ENCODE results near the gene ST6GALNAC3.

Gene ST6GALNAC3

GRCh38 chr1:76601465-76601864, 526.9 kb downstream of the ST6GALNAC3 start:
- Histone ChIP-seq H3K4me3 (ENCODE audit: low read length) (no peak overlapping the region), H3K4me2 (ENCODE audit: low read length) (no peak overlapping the region), H3K36me3 (ENCODE audit: insufficient read depth, low read length) (no peaks in the 10 kb centered on the region), H3K9ac (ENCODE audit: low read depth, low read length) (no peak overlapping the region), H3K4me1 (ENCODE audit: control insufficient read depth, insufficient read depth, low read length) (no peaks in the 10 kb centered on the region), H3K27me3 (ENCODE audit: control insufficient read depth, insufficient read depth, low read length) (no peaks in the 10 kb centered on the region), H3K9me3 (replicated peaks; ENCODE audit: low read length) (no peaks in the 10 kb centered on the region)

GRCh38 chr1:76607717-76608116, 533.2 kb downstream of the ST6GALNAC3 start:
- H3K4me3 ChIP-seq (ENCODE audit: low read length): no peak overlapping the region
- no peaks in the 10 kb centered on the region for H3K4me1 ChIP-seq (ENCODE audit: control insufficient read depth, insufficient read depth, low read length)
- no peaks in the 10 kb centered on the region for H3K27me3 ChIP-seq (ENCODE audit: control insufficient read depth, insufficient read depth, low read length)
- H3K9me3 ChIP-seq (replicated peaks; ENCODE audit: low read length): no peaks in the 10 kb centered on the region
- no peak overlapping the region for H3K4me2 ChIP-seq (ENCODE audit: low read length)
- H3K9ac ChIP-seq (ENCODE audit: low read depth, low read length): no peak overlapping the region
- no peaks in the 10 kb centered on the region for H3K36me3 ChIP-seq (ENCODE audit: insufficient read depth, low read length)

DNA sequence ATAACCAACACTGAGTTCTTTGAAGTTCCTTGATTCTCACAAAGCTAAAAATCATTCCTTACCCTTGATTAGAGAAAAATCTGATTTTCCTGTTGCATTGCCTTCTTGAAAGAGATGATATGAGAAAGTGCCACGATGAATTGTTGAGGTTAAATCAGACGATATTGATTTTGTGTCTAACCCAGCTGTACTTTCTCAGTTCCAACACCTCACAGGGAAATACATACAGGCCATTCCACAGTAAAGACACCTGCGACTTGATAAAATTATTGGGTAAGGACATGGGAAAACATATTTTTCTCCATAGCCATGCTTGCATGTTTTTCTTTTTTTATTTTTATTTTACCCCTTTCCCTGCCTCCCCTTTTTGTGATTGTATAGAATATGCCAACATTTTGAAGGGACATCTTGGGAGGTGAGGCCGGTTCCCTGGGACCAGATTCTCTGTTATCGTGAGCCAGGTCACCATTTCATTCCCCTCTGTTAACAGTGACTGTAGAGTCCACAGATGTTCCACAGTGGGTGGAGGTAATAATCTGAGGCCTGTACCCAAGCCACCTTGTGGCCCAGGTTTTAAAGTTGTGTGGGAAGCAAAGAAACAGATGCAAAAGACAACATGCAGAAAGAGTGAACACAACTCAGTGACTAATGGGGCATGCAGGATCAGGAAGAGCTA, 537.4 kb downstream of the ST6GALNAC3 start:
- no peaks in the 10 kb centered on the region for H3K4me1 ChIP-seq (ENCODE audit: control insufficient read depth, insufficient read depth, low read length)
- H3K27me3 ChIP-seq (ENCODE audit: control insufficient read depth, insufficient read depth, low read length): no peaks in the 10 kb centered on the region
- H3K36me3 ChIP-seq (ENCODE audit: insufficient read depth, low read length): no peaks in the 10 kb centered on the region
- H3K9ac ChIP-seq (ENCODE audit: low read depth, low read length): no peak overlapping the region
- no peaks in the 10 kb centered on the region for H3K9me3 ChIP-seq (replicated peaks; ENCODE audit: low read length)
- no peak overlapping the region for H3K4me2 ChIP-seq (ENCODE audit: low read length)
- no peak overlapping the region for H3K4me3 ChIP-seq (ENCODE audit: low read length)

DNA sequence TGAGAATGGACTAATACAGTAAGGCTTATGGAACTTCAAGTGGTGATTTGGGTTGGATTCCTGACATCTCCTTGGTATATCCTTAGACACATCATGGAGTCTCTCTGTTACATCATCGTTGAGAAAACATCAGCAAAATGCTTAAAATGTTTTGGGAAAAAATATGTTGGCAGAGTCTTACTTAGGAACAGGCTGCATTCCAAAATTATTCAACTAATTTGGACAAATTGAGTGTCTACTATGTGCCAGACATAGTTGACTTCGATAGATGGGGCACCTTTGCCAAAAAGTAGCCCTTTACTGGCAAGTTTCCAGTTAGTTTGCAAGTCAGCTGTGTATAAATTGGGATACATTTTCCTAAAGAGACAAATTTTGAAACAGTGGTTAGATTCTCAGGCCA, 539.3 kb downstream of the ST6GALNAC3 start:
- H3K27me3 ChIP-seq (ENCODE audit: control insufficient read depth, insufficient read depth, low read length): no peaks in the 10 kb centered on the region
- no peaks in the 10 kb centered on the region for H3K4me1 ChIP-seq (ENCODE audit: control insufficient read depth, insufficient read depth, low read length)
- H3K9me3 ChIP-seq (replicated peaks; ENCODE audit: low read length): no peaks in the 10 kb centered on the region
- H3K4me2 ChIP-seq (ENCODE audit: low read length): no peak overlapping the region
- H3K36me3 ChIP-seq (ENCODE audit: insufficient read depth, low read length): no peaks in the 10 kb centered on the region
- H3K4me3 ChIP-seq (ENCODE audit: low read length): no peak overlapping the region
- no peak overlapping the region for H3K9ac ChIP-seq (ENCODE audit: low read depth, low read length)

DNA sequence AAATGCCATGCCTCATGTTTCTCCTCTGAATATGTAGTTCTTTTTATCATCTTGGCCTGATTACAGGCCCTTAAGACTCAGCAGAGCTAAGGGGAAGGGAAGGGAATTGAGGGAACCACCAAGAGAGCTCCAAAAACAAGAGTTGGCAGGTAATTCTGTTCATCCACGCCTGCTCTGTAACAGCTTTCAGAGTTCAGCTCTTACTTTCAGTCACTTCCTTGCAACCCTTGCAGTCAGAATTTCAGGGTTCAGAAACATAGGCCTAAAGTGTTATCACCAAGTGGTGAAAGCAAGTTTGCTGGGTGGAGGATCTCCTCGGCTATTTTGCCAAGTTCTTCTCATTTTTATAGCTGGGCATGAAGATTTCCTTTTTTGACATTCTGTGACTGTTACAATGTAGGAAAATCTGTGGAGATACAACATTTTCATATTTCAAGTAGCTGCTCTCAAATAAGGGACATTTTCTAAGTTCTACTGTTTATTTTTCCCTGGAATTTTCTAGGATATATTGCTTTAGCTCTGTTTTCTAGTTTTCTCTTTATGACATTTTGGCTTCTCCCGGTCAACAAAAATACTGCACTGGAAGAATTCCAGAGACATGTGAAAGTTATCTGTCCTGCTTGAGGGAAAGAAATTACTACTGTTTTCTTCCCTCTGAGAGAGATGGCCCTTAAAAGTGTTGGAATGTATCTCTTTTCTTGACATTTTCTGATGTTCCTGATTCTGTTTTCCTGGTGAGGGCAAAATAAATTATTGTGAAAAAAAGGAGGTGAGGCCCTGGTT, 540.9 kb downstream of the ST6GALNAC3 start:
- Histone ChIP-seq H3K4me1 (ENCODE audit: control insufficient read depth, insufficient read depth, low read length) (no peaks in the 10 kb centered on the region), H3K4me3 (ENCODE audit: low read length) (no peak overlapping the region), H3K27me3 (ENCODE audit: control insufficient read depth, insufficient read depth, low read length) (no peaks in the 10 kb centered on the region), H3K4me2 (ENCODE audit: low read length) (no peak overlapping the region), H3K9me3 (replicated peaks; ENCODE audit: low read length) (no peaks in the 10 kb centered on the region), H3K36me3 (ENCODE audit: insufficient read depth, low read length) (no peaks in the 10 kb centered on the region), H3K9ac (ENCODE audit: low read depth, low read length) (no peak overlapping the region)

GRCh38 chr1:76620371-76620770, 545.8 kb downstream of the ST6GALNAC3 start:
- H3K4me2 ChIP-seq (ENCODE audit: low read length): no peak overlapping the region
- H3K36me3 ChIP-seq (ENCODE audit: insufficient read depth, low read length): no peaks in the 10 kb centered on the region
- no peaks in the 10 kb centered on the region for H3K4me1 ChIP-seq (ENCODE audit: control insufficient read depth, insufficient read depth, low read length)
- no peak overlapping the region for H3K4me3 ChIP-seq (ENCODE audit: low read length)
- H3K9me3 ChIP-seq (replicated peaks; ENCODE audit: low read length): no peaks in the 10 kb centered on the region
- no peaks in the 10 kb centered on the region for H3K27me3 ChIP-seq (ENCODE audit: control insufficient read depth, insufficient read depth, low read length)
- H3K9ac ChIP-seq (ENCODE audit: low read depth, low read length): no peak overlapping the region

- H3K9ac ChIP-seq (ENCODE audit: low read depth, low read length): no peak overlapping the region
Measured at GRCh38 chr1:76622774-76623528, 548.4 kb downstream of the ST6GALNAC3 start.

DNA sequence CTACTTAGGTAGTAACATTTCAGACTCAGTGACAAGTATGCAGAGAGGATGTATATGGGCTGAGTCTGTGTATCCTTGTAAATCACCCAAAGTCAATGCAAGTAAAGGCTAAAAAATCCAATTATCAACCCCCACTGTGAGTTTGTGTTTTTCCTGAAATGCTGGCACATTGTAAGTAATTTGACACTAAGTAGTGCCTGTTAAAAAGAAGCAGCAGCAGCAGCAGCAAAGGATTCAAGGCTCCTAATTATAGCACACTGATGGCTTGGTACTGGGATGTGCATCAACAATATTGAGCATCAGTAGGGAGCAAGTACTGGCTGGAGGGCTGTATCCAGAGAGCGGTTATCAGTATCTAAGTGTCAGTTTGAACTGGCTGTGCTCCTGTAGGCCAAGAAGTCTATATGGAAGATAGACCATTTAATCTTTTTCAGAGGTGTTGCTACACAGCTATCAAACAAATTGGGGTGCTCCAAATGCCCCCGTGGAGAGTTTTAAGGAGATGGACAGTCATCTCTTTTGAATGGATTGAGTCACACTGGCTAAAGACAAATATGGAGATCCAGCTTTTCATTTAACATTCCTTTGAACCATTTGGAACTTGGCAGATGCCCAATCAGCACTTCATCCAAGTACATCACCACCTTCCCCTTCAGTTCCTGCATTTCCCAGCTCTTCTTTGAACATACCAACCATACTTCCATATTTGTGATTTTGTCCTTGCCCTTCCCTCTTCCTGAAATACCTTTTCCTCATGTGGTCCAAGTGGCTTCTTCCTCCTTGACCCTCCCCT, 551.5 kb downstream of the ST6GALNAC3 start:
- Histone ChIP-seq H3K4me1 (ENCODE audit: control insufficient read depth, insufficient read depth, low read length) (no peaks in the 10 kb centered on the region), H3K36me3 (ENCODE audit: insufficient read depth, low read length) (no peaks in the 10 kb centered on the region), H3K9ac (ENCODE audit: low read depth, low read length) (no peak overlapping the region), H3K27me3 (ENCODE audit: control insufficient read depth, insufficient read depth, low read length) (no peaks in the 10 kb centered on the region), H3K4me2 (ENCODE audit: low read length) (no peak overlapping the region), H3K4me3 (ENCODE audit: low read length) (no peak overlapping the region), H3K9me3 (replicated peaks; ENCODE audit: low read length) (no peaks in the 10 kb centered on the region)

More at GRCh38 chr1:76622774-76623528, 548.4 kb downstream of the ST6GALNAC3 start:
- Histone ChIP-seq H3K4me1 (ENCODE audit: control insufficient read depth, insufficient read depth, low read length) (no peaks in the 10 kb centered on the region), H3K36me3 (ENCODE audit: insufficient read depth, low read length) (no peaks in the 10 kb centered on the region), H3K27me3 (ENCODE audit: control insufficient read depth, insufficient read depth, low read length) (no peaks in the 10 kb centered on the region), H3K4me2 (ENCODE audit: low read length) (no peak overlapping the region), H3K4me3 (ENCODE audit: low read length) (no peak overlapping the region), H3K9me3 (replicated peaks; ENCODE audit: low read length) (no peaks in the 10 kb centered on the region)

DNA sequence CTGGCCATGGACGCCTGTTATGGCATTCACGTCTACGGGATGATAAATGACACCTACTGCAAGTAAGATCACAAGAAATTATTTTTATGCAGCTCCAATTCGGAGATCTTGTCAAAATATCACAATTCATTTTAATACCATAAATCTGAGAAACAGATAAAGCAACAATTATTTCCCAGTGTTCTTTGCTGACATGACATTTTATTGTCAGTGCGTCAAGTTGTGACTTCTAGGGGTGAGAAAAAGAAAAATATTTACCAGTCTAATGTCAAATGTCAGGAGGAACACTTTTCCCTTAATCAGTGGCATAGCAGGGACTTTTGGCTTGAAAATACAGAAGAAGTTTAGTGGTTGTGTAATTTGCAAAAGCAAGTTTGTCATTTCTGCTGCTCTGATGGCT, 553.0 kb downstream of the ST6GALNAC3 start:
- H3K9ac ChIP-seq (ENCODE audit: low read depth, low read length): no peak overlapping the region

DNA sequence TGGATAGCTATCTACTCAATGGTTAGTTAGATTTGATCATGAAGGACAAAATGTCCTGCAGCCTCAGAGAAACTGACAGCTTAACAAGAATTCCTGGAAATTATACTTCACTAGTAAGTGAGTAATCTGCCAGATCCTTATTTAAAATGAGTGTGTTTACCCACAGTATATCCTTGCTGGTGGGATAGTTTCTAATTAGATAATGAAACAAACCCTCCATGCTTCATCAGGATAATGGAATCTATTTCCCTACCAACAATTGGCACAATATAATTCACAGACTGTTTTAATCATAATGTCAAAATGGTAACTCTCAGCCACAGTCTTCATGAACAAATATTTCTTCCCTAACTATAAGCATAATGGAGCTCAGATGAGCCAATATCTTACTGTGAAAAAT, 553.4 kb downstream of the ST6GALNAC3 start:
- no peak overlapping the region for H3K4me3 ChIP-seq (ENCODE audit: low read length)
- H3K27me3 ChIP-seq (ENCODE audit: control insufficient read depth, insufficient read depth, low read length): no peaks in the 10 kb centered on the region
- no peak overlapping the region for H3K4me2 ChIP-seq (ENCODE audit: low read length)
- H3K4me1 ChIP-seq (ENCODE audit: control insufficient read depth, insufficient read depth, low read length): no peaks in the 10 kb centered on the region
- H3K9me3 ChIP-seq (replicated peaks; ENCODE audit: low read length): no peaks in the 10 kb centered on the region
- H3K9ac ChIP-seq (ENCODE audit: low read depth, low read length): no peak overlapping the region
- H3K36me3 ChIP-seq (ENCODE audit: insufficient read depth, low read length): no peaks in the 10 kb centered on the region

More for the DNA sequence above, 553.0 kb downstream of the ST6GALNAC3 start:
- no peak overlapping the region for H3K4me2 ChIP-seq (ENCODE audit: low read length)
- no peak overlapping the region for H3K4me3 ChIP-seq (ENCODE audit: low read length)
- H3K9me3 ChIP-seq (replicated peaks; ENCODE audit: low read length): no peaks in the 10 kb centered on the region
- H3K36me3 ChIP-seq (ENCODE audit: insufficient read depth, low read length): no peaks in the 10 kb centered on the region
- H3K4me1 ChIP-seq (ENCODE audit: control insufficient read depth, insufficient read depth, low read length): no peaks in the 10 kb centered on the region
- H3K27me3 ChIP-seq (ENCODE audit: control insufficient read depth, insufficient read depth, low read length): no peaks in the 10 kb centered on the region

DNA sequence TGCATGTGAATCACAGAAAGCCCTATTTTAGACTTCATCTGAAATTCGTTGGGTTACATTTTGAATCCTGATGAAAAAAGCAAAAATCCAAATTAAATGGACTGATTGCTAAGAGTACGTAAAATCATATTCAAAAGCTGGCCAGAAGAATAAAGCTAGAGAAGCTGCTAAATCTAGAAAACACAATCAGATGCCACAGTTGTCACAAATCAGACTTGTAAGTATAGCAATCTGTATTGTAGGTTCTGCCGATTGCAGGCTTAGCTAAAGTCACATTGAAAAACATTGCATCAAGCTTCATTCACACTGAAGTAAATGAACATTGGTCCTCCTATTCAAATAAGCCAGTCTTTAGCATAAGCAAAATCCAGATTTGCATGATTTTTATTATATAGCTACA, 557.6 kb downstream of the ST6GALNAC3 start:
- Histone ChIP-seq H3K4me2 (ENCODE audit: low read length) (no peak overlapping the region), H3K27me3 (ENCODE audit: control insufficient read depth, insufficient read depth, low read length) (no peaks in the 10 kb centered on the region), H3K9ac (ENCODE audit: low read depth, low read length) (no peak overlapping the region), H3K36me3 (ENCODE audit: insufficient read depth, low read length) (no peaks in the 10 kb centered on the region), H3K4me3 (ENCODE audit: low read length) (no peak overlapping the region), H3K4me1 (ENCODE audit: control insufficient read depth, insufficient read depth, low read length) (peaks cover 5% of the 10 kb centered on the region), H3K9me3 (replicated peaks; ENCODE audit: low read length) (no peaks in the 10 kb centered on the region)
